B cell (primary cell): ENCODE measurements around the gene FAM120A. TPM values are rescaled to one million over a fixed set of nuclear protein-coding genes. Genes with fewer than 3 reads are reported as not detected.

ENCODE experiments used
- ATAC-seq: fragments of 200-7000 bp; cut with Tn5 transposase; one replicate; pipeline ENCODE4 v1.10.0; 2021; ENCODE audit warnings: low read depth, mild to moderate bottlenecking, moderate number of reproducible peaks, moderate library complexity
- CTCF ChIA-PET: fragments of 350-600 bp; sonication (Branson Sonifier 250); formaldehyde crosslinking; loops from one replicate; lab custom pipeline; 2021; ENCODE audit warnings: antibody characterized with exemption, inconsistent platforms; lab: Charles Lee
- POLR2A ChIA-PET: fragments of 350-600 bp; sonication (Branson Sonifier 250); formaldehyde crosslinking; loops from one replicate; lab custom pipeline; 2021; ENCODE audit warnings: antibody characterized with exemption; lab: Charles Lee
- DNase-seq: peaks from one replicate; pipeline ENCODE4 v3.0.0; 2013
- H2AFZ ChIP-seq: 2 replicates; pipeline ENCODE4 v1.6.1; 2012; ENCODE audit warnings: mild to moderate bottlenecking, low read depth, low read length; ENCODE audit not compliant: insufficient read depth, poor library complexity, severe bottlenecking
- H3K27ac ChIP-seq, 2 donors: 1 replicate in 1 of 2; 2 replicates in 1 of 2; pipeline ENCODE4 v1.5.1; 2012 to 2013; ENCODE audit warnings: low read length in 2 of 2, mild to moderate bottlenecking in 2 of 2, moderate library complexity in 1 of 2
- H3K27me3 ChIP-seq, 4 experiments: fragments of 200-600 bp in 1 of 4; sonication (generic) in 1 of 4; replicated peaks in 1 of 4; 1 replicate in 2 of 4; 2 replicates in 2 of 4; pipeline versions ENCODE4 v1.6.1 to v1.7.0; 2013 to 2016; ENCODE audit warnings: low read length in 3 of 4, mild to moderate bottlenecking in 2 of 4, mixed read lengths in 1 of 4, moderate library complexity in 1 of 4; ENCODE audit not compliant: insufficient read depth in 4 of 4, control insufficient read depth in 3 of 4; ENCODE audit errors: control extremely low read depth in 1 of 4
- H3K36me3 ChIP-seq, 2 experiments: replicated peaks in 1 of 2; 1 replicate in 1 of 2; 2 replicates in 1 of 2; pipeline versions ENCODE4 v1.6.1 to v1.7.1; 2013; ENCODE audit warnings: low read length in 1 of 2; ENCODE audit not compliant: insufficient read depth in 2 of 2, control insufficient read depth in 1 of 2; ENCODE audit errors: control extremely low read depth in 1 of 2, extremely low read depth in 1 of 2
- H3K4me1 ChIP-seq, 2 donors: fragments of 200-600 bp in 1 of 2; sonication (generic) in 1 of 2; 1 replicate in 1 of 2; 2 replicates in 1 of 2; pipeline versions ENCODE4 v1.5.1 to v1.6.1; 2013 to 2017; ENCODE audit warnings: low read length in 2 of 2; ENCODE audit not compliant: control insufficient read depth in 2 of 2, insufficient read depth in 2 of 2
- H3K4me2 ChIP-seq: replicated peaks from 2 replicates; pipeline ENCODE3; 2012; ENCODE audit warnings: mild to moderate bottlenecking, low read depth, low read length; ENCODE audit not compliant: poor library complexity, severe bottlenecking
- H3K4me3 ChIP-seq, 5 experiments: fragments of 200-600 bp in 1 of 5; sonication (generic) in 1 of 5; 1 replicate in 3 of 5; 2 replicates in 2 of 5; pipeline versions ENCODE4 v1.5.1 to v1.7.0; 2011 to 2016; ENCODE audit warnings: low read length in 4 of 5, mild to moderate bottlenecking in 4 of 5, low read depth in 2 of 5, control low read depth in 1 of 5, moderate library complexity in 1 of 5; ENCODE audit not compliant: insufficient read depth in 1 of 5; ENCODE audit errors: control extremely low read depth in 1 of 5, extremely low read depth in 1 of 5
- H3K79me2 ChIP-seq: fragments of 200-600 bp; sonication (generic); one replicate; pipeline ENCODE4 v1.6.0; 2016; ENCODE audit warnings: low read length; ENCODE audit not compliant: control insufficient read depth, insufficient read depth
- H3K9ac ChIP-seq: fragments of 200-600 bp; sonication (generic); 2 replicates; pipeline ENCODE4 v1.6.1; 2017; ENCODE audit warnings: mild to moderate bottlenecking, low read length, moderate library complexity
- H3K9me3 ChIP-seq, 3 donors: one replicate each; pipeline versions ENCODE4 v1.6.1 to v1.7.1; 2013; ENCODE audit warnings: low read length in 2 of 3; ENCODE audit not compliant: control insufficient read depth in 2 of 3, insufficient read depth in 1 of 3; ENCODE audit errors: control extremely low read depth in 1 of 3
- H4K20me1 ChIP-seq: 2 replicates; pipeline ENCODE4 v1.6.0; 2012; ENCODE audit warnings: mild to moderate bottlenecking, low read length; ENCODE audit not compliant: insufficient read depth, control insufficient read depth, poor library complexity, severe bottlenecking
- H3K27ac Mint-ChIP-seq: one replicate; pipeline ENCODE4 v1.8.0; 2021; ENCODE audit warnings: mixed read lengths
- H3K27me3 Mint-ChIP-seq: one replicate; pipeline ENCODE4 v1.8.0; 2021; ENCODE audit warnings: mixed read lengths
- H3K4me1 Mint-ChIP-seq: one replicate; pipeline ENCODE4 v1.8.0; 2021; ENCODE audit warnings: mixed read lengths
- H3K4me3 Mint-ChIP-seq: one replicate; pipeline ENCODE4 v1.8.0; 2021; ENCODE audit warnings: mixed read lengths
- H3K9me3 Mint-ChIP-seq: one replicate; pipeline ENCODE4 v1.8.0; 2022; ENCODE audit warnings: mixed read lengths; ENCODE audit not compliant: insufficient read depth
- EZH2 ChIP-seq: IDR thresholded peaks from 2 replicates; pipeline ENCODE4 v1.6.1; 2012; ENCODE audit warnings: borderline replicate concordance, low read depth, mild to moderate bottlenecking, moderate library complexity, low read length; ENCODE audit not compliant: insufficient read depth, poor library complexity, severe bottlenecking
- WGBS: methylation state at CpG from one replicate; pipeline ENCODE4 v1.1.5; 2013; ENCODE audit warnings: missing lambda C conversion rate; ENCODE audit not compliant: insufficient coverage; 5-methylcytosine and 5-hydroxymethylcytosine counted together
- intact Hi-C: fragments of 100-400 bp; cut with micrococcal nuclease; formaldehyde crosslinking; loops from one replicate; pipeline ENCODE4 v1.10.0; 2022
- polyA plus RNA-seq: library from polyadenylated mRNA; depleted of rRNA; stranded (reverse); fragments of >200 nt; gene quantifications from 2 replicates; pipeline ENCODE4 v1.2.3, GENCODE V29; 2012
- total RNA-seq, 2 donors: library from RNA; stranded (reverse); fragments of 120-200 nt in 1 of 2; gene quantifications; 1 replicate in 1 of 2; 2 replicates in 1 of 2; pipeline versions ENCODE4 v1.2.3 to v1.2.4, GENCODE V29; 2013 to 2022
- TF ChIP-seq, protein P1 (sequence below): fragments of 200-600 bp; IDR thresholded peaks from one replicate; pipeline ENCODE4 v1.8.0; 2022; ENCODE audit warnings: antibody characterized with exemption, mild to moderate bottlenecking

FAM120A gene
- total and polyA plus RNA-seq, 2 donors (not counting 1 experiment from before 2014, with no cell fraction given) = 48.4 to 105 TPM

- Mint-ChIP-seq H3K9me3 (no peaks in the 10 kb centered on the region), H3K4me1 (peaks cover 77% of the 10 kb centered on the region), H3K27me3 (no peaks in the 10 kb centered on the region), H3K4me3 (peak overlapping the region; percentile 70), H3K27ac (peak overlapping the region; percentile 91)
- H3K27ac ChIP-seq = peak overlapping the region; percentile 67 to 85
- H3K4me2 ChIP-seq = peak overlapping the region; percentile 67
- H3K27me3 ChIP-seq = no peaks in the 10 kb centered on the region
- WGBS = no CpG with 5 or more reads among the region's 2 CpGs
- peaks cover 2% of the 10 kb centered on the region for H4K20me1 ChIP-seq
- POLR2A ChIA-PET = interaction anchor here (2.7 kb wide), 1 partner anchor 13 kb away, joined by 24 read pairs; the partner anchor contains the start of genes FAM120A and FAM120AOS
- H3K9ac ChIP-seq = peak overlapping the region; percentile 34
- peak overlapping the region; percentile 80 for H2AFZ ChIP-seq
- no peaks in the 10 kb centered on the region for H3K9me3 ChIP-seq
- peak overlapping the region in 1 of 5 experiments; percentile 37 for H3K4me3 ChIP-seq
- no peak for TF ChIP-seq EZH2
- TF ChIP-seq, protein P1, sequence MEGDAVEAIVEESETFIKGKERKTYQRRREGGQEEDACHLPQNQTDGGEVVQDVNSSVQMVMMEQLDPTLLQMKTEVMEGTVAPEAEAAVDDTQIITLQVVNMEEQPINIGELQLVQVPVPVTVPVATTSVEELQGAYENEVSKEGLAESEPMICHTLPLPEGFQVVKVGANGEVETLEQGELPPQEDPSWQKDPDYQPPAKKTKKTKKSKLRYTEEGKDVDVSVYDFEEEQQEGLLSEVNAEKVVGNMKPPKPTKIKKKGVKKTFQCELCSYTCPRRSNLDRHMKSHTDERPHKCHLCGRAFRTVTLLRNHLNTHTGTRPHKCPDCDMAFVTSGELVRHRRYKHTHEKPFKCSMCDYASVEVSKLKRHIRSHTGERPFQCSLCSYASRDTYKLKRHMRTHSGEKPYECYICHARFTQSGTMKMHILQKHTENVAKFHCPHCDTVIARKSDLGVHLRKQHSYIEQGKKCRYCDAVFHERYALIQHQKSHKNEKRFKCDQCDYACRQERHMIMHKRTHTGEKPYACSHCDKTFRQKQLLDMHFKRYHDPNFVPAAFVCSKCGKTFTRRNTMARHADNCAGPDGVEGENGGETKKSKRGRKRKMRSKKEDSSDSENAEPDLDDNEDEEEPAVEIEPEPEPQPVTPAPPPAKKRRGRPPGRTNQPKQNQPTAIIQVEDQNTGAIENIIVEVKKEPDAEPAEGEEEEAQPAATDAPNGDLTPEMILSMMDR = no peak
- peaks cover 100% of the 10 kb centered on the region for H3K79me2 ChIP-seq
- DNase-seq = no peak
- CTCF ChIA-PET = interaction anchor here (1.2 to 2.8 kb wide), 6 partner anchors 11 to 101 kb away, joined by 3 to 15 read pairs (median 4); partner anchors contain the start of gene FAM120AOS
- H3K36me3 ChIP-seq = no peaks in the 10 kb centered on the region
- H3K4me1 ChIP-seq = peaks cover 57 to 63% of the 10 kb centered on the region in 2 donors
- no peak for ATAC-seq
- intact Hi-C loops = loop anchor here (1.0 kb wide), 1 partner anchor 12 kb away; the partner anchor contains the start of gene FAM120AOS
Measured at GRCh38 chr9:93464876-93465275, 13.4 kb downstream of the FAM120A start.

DNA sequence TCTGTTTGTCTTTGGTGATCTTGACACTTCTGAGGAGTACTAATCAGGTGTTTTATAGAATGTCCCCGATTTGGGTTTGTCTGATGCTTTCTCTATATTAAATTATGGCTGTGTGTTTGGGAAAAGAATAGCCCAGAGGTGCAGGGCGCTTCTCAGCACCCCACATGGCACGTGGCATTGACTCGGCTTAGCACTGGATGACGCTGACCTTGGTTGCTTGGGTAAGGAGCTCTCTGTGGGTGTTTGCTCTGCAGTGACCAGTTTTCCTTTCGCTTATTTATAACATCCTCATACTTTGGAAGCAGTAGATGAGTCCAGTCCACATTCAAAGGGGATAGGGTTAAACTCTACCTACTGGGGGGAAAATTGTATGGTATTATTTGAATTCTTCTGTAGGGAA, 14.4 kb downstream of the FAM120A start:
- Histone ChIP-seq H3K4me1 (peaks cover 51 to 55% of the 10 kb centered on the region in 2 donors), H3K9me3 (no peaks in the 10 kb centered on the region), H3K27ac (peak overlapping the region; percentile 67 to 85), H3K9ac (no peak overlapping the region), H3K36me3 (no peaks in the 10 kb centered on the region), H2AFZ (peak overlapping the region; percentile 31), H3K4me3 (no peak overlapping the region), H3K27me3 (no peaks in the 10 kb centered on the region), H3K79me2 (peaks cover 100% of the 10 kb centered on the region), H3K4me2 (peak overlapping the region; percentile 67), H4K20me1 (peaks cover 7% of the 10 kb centered on the region)
- WGBS = 100% methylated on average over 1 of the region's 6 CpGs
- intact Hi-C loops = no loop called here
- peak overlapping the region; percentile 29 for H3K4me3 Mint-ChIP-seq
- ChIA-PET CTCF (interaction anchor here (2.8 kb wide), 1 partner anchor 12 kb away, joined by 14 read pairs; the partner anchor contains the start of gene FAM120AOS), POLR2A (no interaction called here)
- ATAC-seq (no peak), DNase-seq (no peak)
- TF ChIP-seq, protein P1 = no peak
- no peak for TF ChIP-seq EZH2
- H3K4me1 Mint-ChIP-seq = peaks cover 77% of the 10 kb centered on the region
- peak overlapping the region; percentile 84 for H3K27ac Mint-ChIP-seq
- no peaks in the 10 kb centered on the region for H3K27me3 Mint-ChIP-seq
- H3K9me3 Mint-ChIP-seq = no peaks in the 10 kb centered on the region
